HEK293T (cell line): Measurements from ENCODE around the gene PDE2A.
A peak's percentile ranks its signal among the peaks of the same experiment; 100 is the strongest.

Experiments used
- CTCF ChIA-PET: fragments of 350-600 bp; formaldehyde crosslinking; extraction: SDS; loops from one replicate; lab custom pipeline; 2021; ENCODE audit warnings: antibody characterized with exemption, inconsistent platforms; lab: Yijun Ruan, JAX
- POLR2A ChIA-PET: fragments of 350-600 bp; formaldehyde crosslinking; extraction: SDS; loops from one replicate; lab custom pipeline; 2020; ENCODE audit warnings: antibody characterized with exemption, inconsistent platforms; lab: Yijun Ruan, JAX
- DNase-seq: peaks from one replicate; pipeline ENCODE4 v3.0.0; 2012; ENCODE audit warnings: mixed read lengths; ENCODE audit errors: extremely low spot score
- ARNT ChIP-seq: fragments of 450-650 bp; IDR thresholded peaks from 2 replicates; pipeline ENCODE4 v1.6.1; 2017; ENCODE audit warnings: mild to moderate bottlenecking
- BHLHE40 ChIP-seq: fragments of 450-650 bp; IDR thresholded peaks from 2 replicates; pipeline ENCODE4 v1.6.1; 2016; ENCODE audit warnings: mild to moderate bottlenecking, moderate library complexity, borderline replicate concordance
- CTBP1 ChIP-seq: fragments of 450-650 bp; IDR thresholded peaks from 2 replicates; pipeline ENCODE4 v1.6.1; 2016; ENCODE audit warnings: borderline replicate concordance
- ELF4 ChIP-seq: fragments of 450-650 bp; IDR thresholded peaks from 2 replicates; pipeline ENCODE4 v1.6.1; 2017; ENCODE audit warnings: antibody characterized with exemption
- FOXA1 ChIP-seq: fragments of 450-650 bp; IDR thresholded peaks from 2 replicates; pipeline ENCODE4 v1.6.1; 2016; ENCODE audit warnings: mild to moderate bottlenecking
- FOXK2 ChIP-seq: fragments of 450-650 bp; IDR thresholded peaks from 2 replicates; pipeline ENCODE4 v1.6.1; 2016; ENCODE audit warnings: mild to moderate bottlenecking
- FOXM1 ChIP-seq: fragments of 450-650 bp; IDR thresholded peaks from 2 replicates; pipeline ENCODE4 v1.6.1; 2017; ENCODE audit warnings: mild to moderate bottlenecking, borderline replicate concordance
- HDGF ChIP-seq: fragments of 450-650 bp; IDR thresholded peaks from 2 replicates; pipeline ENCODE4 v1.6.1; 2017; ENCODE audit warnings: antibody characterized with exemption, borderline replicate concordance
- L3MBTL2 ChIP-seq: fragments of 450-650 bp; conservative IDR thresholded peaks from 2 replicates; pipeline ENCODE4 v1.6.1; 2016; ENCODE audit warnings: mild to moderate bottlenecking
- LEF1 ChIP-seq: fragments of 450-650 bp; IDR thresholded peaks from 2 replicates; pipeline ENCODE4 v1.6.1; 2017; ENCODE audit warnings: mild to moderate bottlenecking, borderline replicate concordance
- NFRKB ChIP-seq: fragments of 450-650 bp; IDR thresholded peaks from 2 replicates; pipeline ENCODE4 v1.6.1; 2016; ENCODE audit warnings: mild to moderate bottlenecking, moderate library complexity
- SP1 ChIP-seq: fragments of 450-650 bp; IDR thresholded peaks from 2 replicates; pipeline ENCODE4 v1.6.1; 2017
- SUZ12 ChIP-seq: fragments of 450-650 bp; IDR thresholded peaks from 2 replicates; pipeline ENCODE4 v1.6.1; 2016; ENCODE audit warnings: mild to moderate bottlenecking
- TARDBP ChIP-seq: fragments of 450-650 bp; IDR thresholded peaks from 2 replicates; pipeline ENCODE4 v1.6.1; 2016
- ZNF384 ChIP-seq: fragments of 450-650 bp; IDR thresholded peaks from 2 replicates; pipeline ENCODE4 v1.6.1; 2016
- TF ChIP-seq, protein P1 (sequence below): fragments of 450-650 bp; IDR thresholded peaks from 2 replicates; pipeline ENCODE4 v1.6.1; 2016

Gene PDE2A

DNA sequence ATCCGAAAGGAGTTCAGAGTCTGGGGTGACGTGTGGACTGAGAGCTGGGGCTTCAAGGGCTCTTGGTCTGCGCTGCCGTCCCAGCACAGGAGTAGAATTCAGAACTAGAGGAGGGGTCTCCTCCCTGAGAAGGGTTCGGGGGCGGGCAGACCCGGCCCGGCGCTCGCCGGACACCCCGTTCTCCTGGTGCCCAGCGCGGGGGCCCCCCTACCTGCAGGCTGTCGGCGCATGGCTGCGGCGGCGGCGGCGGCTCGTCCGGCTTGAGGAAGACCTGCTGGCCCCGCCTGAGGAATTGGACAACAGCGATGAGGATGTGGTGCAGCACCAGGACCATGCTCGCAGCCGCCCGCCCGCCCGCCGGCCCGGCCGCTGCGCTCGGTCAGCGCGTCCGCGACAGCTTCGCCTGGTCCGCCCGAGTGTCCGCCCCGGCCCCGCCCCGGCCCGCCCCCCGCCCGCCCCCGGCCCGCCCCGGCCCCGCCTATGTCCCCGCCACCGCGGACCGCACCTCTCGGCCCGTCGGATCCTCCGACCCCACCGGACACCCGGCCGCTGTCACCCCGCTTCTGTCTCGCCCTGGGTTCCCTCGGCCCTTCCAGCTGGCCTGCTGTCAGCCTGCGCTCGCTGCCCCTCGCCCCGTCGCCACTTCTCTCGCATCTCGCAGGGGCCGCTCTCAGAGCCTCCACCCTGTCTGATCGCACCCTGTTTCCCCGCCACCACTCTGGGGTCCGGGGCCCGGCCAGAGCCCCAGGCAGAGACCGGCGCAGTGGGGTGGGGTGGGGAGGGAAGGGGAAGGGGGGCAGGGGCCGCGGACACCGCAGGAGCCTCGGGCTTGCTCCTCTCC is 32.0 kb downstream of the PDE2A start:
- TF ChIP-seq L3MBTL2 (no peak), TARDBP (no peak), NFRKB (no peak), BHLHE40 (no peak), HDGF (no peak), ZNF384 (no peak), ELF4 (no peak), SUZ12 (no peak), FOXA1 (no peak), CTBP1 (no peak), FOXK2 (no peak), ARNT (no peak), SP1 (no peak)
- TF ChIP-seq, protein P1, sequence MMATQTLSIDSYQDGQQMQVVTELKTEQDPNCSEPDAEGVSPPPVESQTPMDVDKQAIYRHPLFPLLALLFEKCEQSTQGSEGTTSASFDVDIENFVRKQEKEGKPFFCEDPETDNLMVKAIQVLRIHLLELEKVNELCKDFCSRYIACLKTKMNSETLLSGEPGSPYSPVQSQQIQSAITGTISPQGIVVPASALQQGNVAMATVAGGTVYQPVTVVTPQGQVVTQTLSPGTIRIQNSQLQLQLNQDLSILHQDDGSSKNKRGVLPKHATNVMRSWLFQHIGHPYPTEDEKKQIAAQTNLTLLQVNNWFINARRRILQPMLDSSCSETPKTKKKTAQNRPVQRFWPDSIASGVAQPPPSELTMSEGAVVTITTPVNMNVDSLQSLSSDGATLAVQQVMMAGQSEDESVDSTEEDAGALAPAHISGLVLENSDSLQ: no peak
- DNase-seq: peak; percentile 65
- POLR2A ChIA-PET: interaction anchor here (1.0 kb wide), 1 partner anchor 52 kb away, joined by 3 read pairs; no protein-coding TSS in a partner anchor
- CTCF ChIA-PET: interaction anchor here (1.3 to 1.7 kb wide), 3 partner anchors 43 to 55 kb away, joined by 6 to 9 read pairs (median 7); no protein-coding TSS in a partner anchor

DNA sequence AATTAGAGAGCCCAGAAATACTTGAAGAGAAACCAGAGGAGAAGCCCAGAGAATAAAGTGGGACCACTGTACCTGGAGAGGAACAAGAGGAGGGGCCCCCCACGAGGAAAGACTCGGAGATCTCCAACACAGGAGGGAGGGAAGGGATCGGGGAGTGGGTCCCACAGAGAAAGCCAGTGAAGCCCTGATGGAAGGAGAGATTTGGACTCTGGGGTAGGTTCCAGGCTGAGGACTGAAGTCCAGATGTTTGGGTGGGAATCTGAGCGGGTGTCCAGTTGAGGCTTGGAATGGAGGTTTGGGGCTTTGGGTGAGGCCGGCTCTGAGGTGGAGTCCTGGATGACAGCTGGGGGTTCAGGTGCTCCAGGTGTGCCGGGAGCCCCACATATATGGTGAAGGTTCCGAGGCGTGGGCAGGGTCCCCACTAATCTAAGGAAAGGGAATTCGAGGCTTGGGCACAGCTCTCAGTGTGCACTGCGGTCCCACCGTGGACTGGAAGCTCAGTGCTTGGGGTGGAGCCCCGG is 32.6 kb downstream of the PDE2A start:
- TF ChIP-seq TARDBP (no peak), ELF4 (no peak), ZNF384 (no peak), FOXM1 (no peak), HDGF (no peak)
- CTCF ChIA-PET: no interaction called here
- POLR2A ChIA-PET: no interaction called here
- no peak for DNase-seq

DNA sequence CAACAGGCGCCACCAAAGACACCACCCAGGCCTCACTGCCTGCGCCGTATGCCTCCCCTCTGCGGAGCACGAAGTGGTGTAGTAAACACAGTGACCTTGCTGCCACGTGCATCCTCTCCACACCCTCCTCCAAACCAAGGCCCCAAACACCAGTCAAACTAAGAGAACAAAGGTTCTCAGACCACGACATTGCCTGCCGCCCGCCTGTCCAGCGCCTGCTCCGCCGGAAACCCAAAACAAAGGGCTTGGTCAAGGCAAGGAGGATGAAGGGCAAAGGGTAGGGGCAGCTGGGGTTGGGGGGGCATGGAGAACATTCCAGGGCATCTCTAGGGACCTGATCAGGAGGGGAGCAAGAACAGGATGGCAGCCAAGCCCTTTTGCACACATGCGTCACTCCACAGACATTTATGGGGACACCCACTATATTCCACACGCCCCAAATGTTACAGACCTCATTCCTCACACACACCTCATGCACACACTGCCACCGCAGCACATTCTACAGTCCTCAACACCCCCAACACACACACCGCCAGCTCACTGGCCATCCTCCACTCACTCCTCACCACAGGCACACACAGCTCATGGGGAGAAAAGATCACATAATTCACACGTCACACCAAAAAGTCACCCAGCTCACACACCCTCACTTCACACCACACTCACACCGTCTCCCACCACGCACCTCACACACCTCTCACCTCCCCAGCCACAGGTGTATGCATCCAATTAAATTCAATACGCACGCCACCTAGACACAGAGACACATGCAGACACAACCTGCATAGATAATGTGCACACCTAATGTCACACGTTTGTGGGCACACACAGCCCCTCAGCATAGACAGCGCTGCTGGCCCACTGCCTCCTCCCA is 34.5 kb downstream of the PDE2A start:
- ChIA-PET CTCF (interaction anchor here (1.0 kb wide), 1 partner anchor 50 kb away, joined by 3 read pairs; no protein-coding TSS in a partner anchor), POLR2A (no interaction called here)
- TF ChIP-seq TARDBP: no peak
- no peak for TF ChIP-seq HDGF
- no peak for TF ChIP-seq FOXA1
- TF ChIP-seq, protein P1: no peak
- no peak for TF ChIP-seq SP1
- TF ChIP-seq SUZ12: no peak
- TF ChIP-seq BHLHE40: no peak
- TF ChIP-seq L3MBTL2: no peak
- TF ChIP-seq LEF1: no peak
- no peak for TF ChIP-seq ARNT
- no peak for TF ChIP-seq ZNF384
- DNase-seq: no peak

DNA sequence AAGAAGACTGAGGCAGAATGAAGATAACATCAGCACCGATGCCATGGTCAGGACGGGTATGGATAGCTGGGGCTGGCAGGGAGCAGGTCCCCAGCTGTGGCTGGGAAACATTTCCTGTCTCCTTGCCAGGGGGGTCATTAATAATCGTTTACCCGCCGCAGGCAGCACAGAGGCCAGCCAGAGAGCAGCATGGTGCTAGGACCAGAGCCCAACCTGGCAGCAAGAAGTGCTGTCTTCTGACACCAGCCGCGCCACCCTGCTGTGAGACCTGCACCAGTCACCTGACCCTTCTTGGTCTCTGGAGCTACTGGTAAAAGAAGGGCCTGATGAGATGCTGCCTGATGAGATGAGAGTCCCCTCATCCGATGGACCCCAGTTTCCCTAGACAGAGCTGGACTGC is 36.3 kb downstream of the PDE2A start:
- POLR2A ChIA-PET: no interaction called here
- CTCF ChIA-PET: interaction anchor here (0.6 to 1.2 kb wide), 3 partner anchors 13 to 48 kb away, joined by 3 to 7 read pairs (median 3); no protein-coding TSS in a partner anchor
- no peak for DNase-seq
- TF ChIP-seq, protein P1: no peak
- TF ChIP-seq FOXK2 (no peak), NFRKB (no peak), LEF1 (no peak), TARDBP (no peak), SUZ12 (no peak), BHLHE40 (no peak), ARNT (no peak), FOXM1 (no peak), ZNF384 (no peak), HDGF (no peak)

DNA sequence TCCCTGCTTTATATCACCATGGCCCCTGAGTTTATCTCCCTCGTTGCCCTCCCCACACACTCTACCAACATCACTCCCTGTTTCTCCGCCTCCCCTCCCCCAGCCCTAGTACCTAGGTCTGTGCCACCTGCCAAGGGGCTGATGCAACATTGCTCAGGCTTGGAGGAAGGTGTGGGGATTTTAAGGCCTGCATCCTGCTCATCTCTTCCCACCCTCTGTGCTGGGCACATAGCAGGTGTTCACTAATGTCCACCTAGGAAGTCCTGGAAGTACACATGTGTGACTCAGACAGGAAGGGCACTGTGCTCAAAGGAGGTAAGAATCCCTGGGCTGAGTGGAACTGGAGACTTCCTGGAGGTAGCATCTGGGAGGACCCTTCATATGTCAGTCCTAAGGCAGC is 37.0 kb downstream of the PDE2A start:
- TF ChIP-seq, protein P1: no peak
- no peak for TF ChIP-seq HDGF
- no peak for TF ChIP-seq NFRKB
- DNase-seq: no peak
- ChIA-PET CTCF (interaction anchor here (0.5 to 1.2 kb wide), 2 partner anchors 47 to 542 kb away, joined by 3 to 7 read pairs; no protein-coding TSS in a partner anchor), POLR2A (no interaction called here)
